ENCODE data around the gene SH3BP5. TPM values are rescaled to one million over a fixed set of nuclear protein-coding genes. Genes with fewer than 3 reads are reported as not detected.

The SH3BP5 gene
- total RNA-seq, 4 donors from 2014 or later, result 60.2 to 90.4 (median 82.0) TPM

DNA sequence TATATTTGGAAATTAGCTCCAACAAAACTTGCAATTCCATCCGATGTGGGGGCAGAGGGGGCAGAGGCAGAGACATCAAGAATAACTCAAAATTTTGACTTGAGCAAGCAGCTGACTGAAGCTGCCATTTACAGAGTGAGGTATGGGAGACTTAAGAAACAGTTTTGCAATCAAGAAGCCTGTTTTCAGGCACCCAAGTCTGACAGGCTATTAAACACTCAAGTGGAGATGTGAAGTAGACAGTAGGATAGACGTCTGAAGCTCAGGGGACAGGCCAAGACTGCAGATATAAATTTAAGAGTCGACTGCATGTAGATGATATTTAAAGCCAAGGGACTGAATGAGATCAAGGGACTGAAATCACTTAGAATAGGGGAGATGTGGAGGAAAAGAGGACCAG, 9.9 kb upstream of the SH3BP5 start:
- Histone ChIP-seq H3K27ac (no peak overlapping the region), H3K9me3 (no peaks in the 10 kb centered on the region), H3K4me1 (peaks cover 4 to 5% of the 10 kb centered on the region in 2 donors), H3K4me3 (replicated peaks in 1 of 3) (no peak overlapping the region), H3K36me3 (no peaks in the 10 kb centered on the region), H3K27me3 (no peaks in the 10 kb centered on the region)
- intact Hi-C loops (cut with DNase I), result no loop called here
- DNase-seq, result no peak
- 35 to 37% methylated on average over 3 of the region's 3 CpGs for WGBS, 2 donors
- TF ChIP-seq POLR2A (IDR thresholded peaks at IDR 0.05) (no peak), CTCF (IDR thresholded peaks at IDR 0.05) (no peak)

DNA sequence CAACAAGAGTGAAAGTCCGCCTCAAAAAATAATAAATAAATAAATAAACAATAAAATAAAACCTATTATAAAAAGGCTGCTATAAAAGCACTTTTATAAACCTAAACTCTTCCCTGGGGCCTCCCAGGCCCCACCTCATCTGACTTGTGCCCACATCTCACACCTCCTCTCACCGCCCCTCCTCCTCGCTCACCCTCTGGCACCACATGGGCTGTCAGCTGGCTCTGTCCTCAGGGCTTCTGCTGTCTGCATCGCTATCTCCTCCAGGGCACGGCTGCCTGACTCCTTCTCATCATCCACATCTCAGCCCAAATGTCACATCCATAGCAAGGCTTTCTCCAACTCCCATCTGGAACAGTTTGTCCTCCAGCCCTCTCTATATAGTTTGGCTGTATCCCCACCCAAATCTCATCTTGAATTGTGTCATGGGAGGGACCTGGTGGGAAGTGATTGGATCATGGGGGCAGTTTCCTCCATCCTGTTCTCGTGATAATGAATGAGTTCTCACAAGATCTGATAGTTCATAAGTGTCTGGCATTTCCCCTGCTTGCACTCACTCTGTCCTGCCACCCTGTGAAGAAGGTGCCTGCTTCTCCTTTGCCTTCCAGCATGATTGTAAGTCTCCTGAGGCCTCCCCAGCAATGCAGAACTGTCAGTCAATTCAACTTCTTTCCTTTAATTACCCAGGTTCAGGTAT, 8.8 kb upstream of the SH3BP5 start:
- no peak overlapping the region for H3K4me3 ChIP-seq (replicated peaks in 1 of 3)
- intact Hi-C loops (cut with DNase I), result no loop called here
- TF ChIP-seq POLR2A (IDR thresholded peaks at IDR 0.05) (no peak), CTCF (IDR thresholded peaks at IDR 0.05) (no peak)
- H3K9me3 ChIP-seq, result no peaks in the 10 kb centered on the region
- H3K27me3 ChIP-seq, result no peaks in the 10 kb centered on the region
- no peaks in the 10 kb centered on the region for H3K36me3 ChIP-seq
- peaks cover 4 to 5% of the 10 kb centered on the region in 2 donors for H3K4me1 ChIP-seq
- H3K27ac ChIP-seq, result no peak overlapping the region
- 87 to 89% methylated on average over 6 of the region's 6 CpGs for WGBS, 2 donors
- DNase-seq, result no peak

DNA sequence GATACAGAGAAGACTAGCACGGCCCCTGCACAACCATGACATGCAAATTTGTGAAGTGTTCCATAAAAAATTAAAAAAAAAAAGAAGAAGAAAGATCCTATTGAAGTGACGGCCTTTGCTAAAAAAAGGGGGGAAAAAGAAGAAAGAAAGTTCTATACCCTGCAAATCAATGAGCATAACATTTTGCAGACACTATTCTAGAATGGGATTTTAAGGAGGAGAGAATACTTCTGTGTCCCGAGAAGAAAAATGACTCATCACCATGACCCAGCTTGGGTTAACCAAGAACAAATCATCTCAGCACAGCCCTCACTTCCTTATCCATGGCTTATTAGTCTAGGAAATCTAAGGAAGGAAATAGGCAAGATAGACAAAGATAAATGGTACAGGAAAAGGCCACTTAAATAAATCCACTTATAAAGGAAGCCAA, 7.4 kb upstream of the SH3BP5 start:
- intact Hi-C loops (cut with DNase I), result no loop called here
- no peaks in the 10 kb centered on the region for H3K9me3 ChIP-seq
- no peak for DNase-seq
- peaks cover 0 to 9% of the 10 kb centered on the region in 2 donors for H3K4me1 ChIP-seq
- TF ChIP-seq POLR2A (IDR thresholded peaks at IDR 0.05), result no peak
- TF ChIP-seq CTCF (IDR thresholded peaks at IDR 0.05), result no peak
- 68 to 72% methylated on average over 3 of the region's 3 CpGs for whole genome bisulfite sequencing, 2 donors
- H3K4me3 ChIP-seq (replicated peaks in 1 of 3), result no peak overlapping the region
- no peaks in the 10 kb centered on the region for H3K27me3 ChIP-seq
- no peak overlapping the region for H3K27ac ChIP-seq
- H3K36me3 ChIP-seq, result no peaks in the 10 kb centered on the region

GRCh38 chr3:15339001-15339400, 6.6 kb upstream of the SH3BP5 start:
- intact Hi-C loops (cut with DNase I), result no loop called here
- no peak for DNase-seq
- no peaks in the 10 kb centered on the region for H3K27me3 ChIP-seq
- TF ChIP-seq CTCF (IDR thresholded peaks at IDR 0.05) (no peak), POLR2A (IDR thresholded peaks at IDR 0.05) (no peak)
- no peak overlapping the region for H3K27ac ChIP-seq
- H3K4me1 ChIP-seq, result peaks cover 3 to 11% of the 10 kb centered on the region in 2 donors
- H3K36me3 ChIP-seq, result no peaks in the 10 kb centered on the region
- H3K9me3 ChIP-seq, result no peaks in the 10 kb centered on the region
- H3K4me3 ChIP-seq (replicated peaks in 1 of 3), result no peak overlapping the region
- 90 to 94% methylated on average over 2 of the region's 2 CpGs for WGBS, 2 donors

DNA sequence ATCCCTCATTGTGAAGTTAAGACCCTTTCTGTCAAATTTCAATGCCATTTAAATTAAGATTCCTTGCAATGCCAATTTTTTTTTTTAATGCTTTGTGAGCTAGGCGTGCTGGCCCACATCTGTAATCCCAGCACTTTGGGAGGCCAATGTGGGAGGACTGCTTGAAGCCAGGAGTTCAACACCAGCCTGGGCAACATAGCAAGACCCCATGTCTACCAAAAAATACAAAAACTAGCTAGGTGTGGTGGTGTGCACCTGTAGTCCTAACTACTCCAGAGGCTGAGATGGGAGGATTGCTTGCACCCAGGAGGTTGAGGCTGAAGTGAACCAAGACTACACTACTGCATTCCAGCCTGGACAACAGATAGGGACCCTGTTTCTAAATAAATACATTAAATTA, 5.6 kb upstream of the SH3BP5 start:
- Histone ChIP-seq H3K4me1 (peaks cover 9 to 21% of the 10 kb centered on the region in 2 donors), H3K36me3 (no peaks in the 10 kb centered on the region), H3K27me3 (no peaks in the 10 kb centered on the region), H3K27ac (no peak overlapping the region), H3K9me3 (no peaks in the 10 kb centered on the region), H3K4me3 (replicated peaks in 1 of 3) (no peak overlapping the region)
- WGBS, 2 donors, result 91 to 100% methylated on average over 1 of the region's 1 CpG
- no peak for DNase-seq
- intact Hi-C loops (cut with DNase I), result no loop called here
- TF ChIP-seq POLR2A (IDR thresholded peaks at IDR 0.05), result no peak
- TF ChIP-seq CTCF (IDR thresholded peaks at IDR 0.05), result no peak

All from thyroid gland (tissue), 4 donors.